HS-27A (cell line): ENCODE results near the gene GDPD5.

ENCODE experiments used
- DNase-seq: peaks from one replicate; pipeline ENCODE4 v3.0.0-alpha.2; 2012; ENCODE audit warnings: low read depth, missing footprints

GDPD5 gene

GRCh38 chr11:75470476-75471080 lies 55.2 kb downstream of the GDPD5 start:
- no peak for DNase-seq

GRCh38 chr11:75469785-75470405 lies 55.8 kb downstream of the GDPD5 start:
- no peak for DNase-seq

- no peak for DNase-seq
Measured at GRCh38 chr11:75468534-75469340, 57.0 kb downstream of the GDPD5 start.

GRCh38 chr11:75467881-75468280 lies 57.9 kb downstream of the GDPD5 start:
- DNase-seq, result no peak

- DNase-seq, result no peak
Measured at GRCh38 chr11:75467311-75467710, 58.4 kb downstream of the GDPD5 start.

- peak; percentile 59 for DNase-seq
Measured at GRCh38 chr11:75465701-75466531, 59.8 kb downstream of the GDPD5 start.

GRCh38 chr11:75463106-75463774 lies 62.5 kb downstream of the GDPD5 start:
- no peak for DNase-seq

GRCh38 chr11:75462117-75462653 lies 63.6 kb downstream of the GDPD5 start:
- no peak for DNase-seq

- no peak for DNase-seq
Measured at GRCh38 chr11:75461151-75461550, 64.6 kb downstream of the GDPD5 start.

GRCh38 chr11:75456596-75457183 lies 69.1 kb downstream of the GDPD5 start:
- DNase-seq, result no peak

- no peak for DNase-seq
Measured at GRCh38 chr11:75454987-75455386, 70.8 kb downstream of the GDPD5 start.

- no peak for DNase-seq
Measured at GRCh38 chr11:75453916-75454655, 71.7 kb downstream of the GDPD5 start.

- DNase-seq, result no peak
Measured at GRCh38 chr11:75450826-75451821, 74.6 kb downstream of the GDPD5 start.

GRCh38 chr11:75450236-75450635 lies 75.5 kb downstream of the GDPD5 start:
- no peak for DNase-seq

- DNase-seq, result no peak
Measured at GRCh38 chr11:75449776-75450175, 76.0 kb downstream of the GDPD5 start.

- DNase-seq, result no peak
Measured at GRCh38 chr11:75449271-75449670, 76.5 kb downstream of the GDPD5 start.

- no peak for DNase-seq
Measured at GRCh38 chr11:75447415-75447814, 78.3 kb downstream of the GDPD5 start.

GRCh38 chr11:75445315-75445953 lies 80.3 kb downstream of the GDPD5 start:
- DNase-seq, result no peak

- no peak for DNase-seq
Measured at GRCh38 chr11:75443043-75443442, 82.7 kb downstream of the GDPD5 start.
